IPS DF 6.9 (cell line): ENCODE data around the gene SERPINA12.

Experiments used
- DNase-seq: peaks from one replicate; pipeline ENCODE4 v3.0.0-alpha.2; 2013; ENCODE audit warnings: low read depth, low spot score
- H3K27ac ChIP-seq: one replicate; pipeline ENCODE4 v1.5.1; 2013; ENCODE audit warnings: low read length, control low read depth
- H3K27me3 ChIP-seq: 2 replicates; pipeline ENCODE4 v1.6.1; 2013; ENCODE audit warnings: mild to moderate bottlenecking, low read length; ENCODE audit not compliant: control insufficient read depth, insufficient read depth
- H3K36me3 ChIP-seq: 2 replicates; pipeline ENCODE4 v1.6.1; 2013; ENCODE audit warnings: low read length; ENCODE audit not compliant: control insufficient read depth, insufficient read depth
- H3K4me1 ChIP-seq: 2 replicates; pipeline ENCODE4 v1.6.1; 2013; ENCODE audit warnings: low read length; ENCODE audit not compliant: control insufficient read depth, insufficient read depth
- H3K4me3 ChIP-seq: 2 replicates; pipeline ENCODE4 v1.5.1; 2013; ENCODE audit warnings: mild to moderate bottlenecking, low read length
- H3K9me3 ChIP-seq: 2 replicates; pipeline ENCODE4 v1.6.1; 2013; ENCODE audit warnings: low read length, inconsistent platforms; ENCODE audit not compliant: control insufficient read depth, insufficient read depth
- WGBS: extraction: QIAGEN DNeasy Blood & Tissue Kit; methylation state at CpG from one replicate; pipeline ENCODE4 v1.1.7; 2013; ENCODE audit warnings: mixed read lengths, missing lambda C conversion rate; ENCODE audit not compliant: insufficient read length, insufficient coverage; 5-methylcytosine and 5-hydroxymethylcytosine counted together

SERPINA12 gene

GRCh38 chr14:94465042-94465441 lies 44.2 kb downstream of the SERPINA12 start:
- DNase-seq: no peak
- no CpG with 5 or more reads among the region's 5 CpGs for WGBS
- Histone ChIP-seq H3K36me3 (no peaks in the 10 kb centered on the region), H3K9me3 (no peaks in the 10 kb centered on the region; the same call in 1 of the 2 replicates), H3K4me1 (no peaks in the 10 kb centered on the region), H3K27me3 (no peaks in the 10 kb centered on the region), H3K27ac (no peak overlapping the region), H3K4me3 (no peak overlapping the region)

GRCh38 chr14:94464290-94464689 lies 45.0 kb downstream of the SERPINA12 start:
- H3K4me1 ChIP-seq: no peaks in the 10 kb centered on the region
- WGBS: no CpG with 5 or more reads among the region's 5 CpGs

GRCh38 chr14:94462763-94463572 lies 46.3 kb downstream of the SERPINA12 start:
- Histone ChIP-seq H3K4me3 (no peak overlapping the region), H3K4me1 (no peaks in the 10 kb centered on the region), H3K9me3 (no peaks in the 10 kb centered on the region; the same call in 1 of the 2 replicates), H3K36me3 (no peaks in the 10 kb centered on the region), H3K27me3 (no peaks in the 10 kb centered on the region), H3K27ac (no peak overlapping the region)
- no peak for DNase-seq
- WGBS: no CpG with 5 or more reads among the region's 7 CpGs

More at GRCh38 chr14:94464290-94464689, 45.0 kb downstream of the SERPINA12 start:
- Histone ChIP-seq H3K4me3 (no peak overlapping the region), H3K27me3 (no peaks in the 10 kb centered on the region), H3K27ac (no peak overlapping the region), H3K36me3 (no peaks in the 10 kb centered on the region), H3K9me3 (no peaks in the 10 kb centered on the region; the same call in 1 of the 2 replicates)
- DNase-seq: no peak

- Histone ChIP-seq H3K27me3 (no peaks in the 10 kb centered on the region), H3K4me1 (no peaks in the 10 kb centered on the region), H3K4me3 (no peak overlapping the region), H3K27ac (no peak overlapping the region), H3K9me3 (no peaks in the 10 kb centered on the region; the same call in 1 of the 2 replicates), H3K36me3 (no peaks in the 10 kb centered on the region)
- DNase-seq: no peak
- WGBS: no CpG with 5 or more reads among the region's 6 CpGs
These were observed 47.1 kb downstream of the SERPINA12 start for GRCh38 chr14:94462219-94462551.

- WGBS: no CpG with 5 or more reads among the region's 19 CpGs
- no peaks in the 10 kb centered on the region; the same call in 1 of the 2 replicates for H3K9me3 ChIP-seq
- DNase-seq: no peak
- H3K27me3 ChIP-seq: no peaks in the 10 kb centered on the region
- H3K36me3 ChIP-seq: no peaks in the 10 kb centered on the region
- no peaks in the 10 kb centered on the region for H3K4me1 ChIP-seq
- H3K27ac ChIP-seq: no peak overlapping the region
- H3K4me3 ChIP-seq: no peak overlapping the region
These were observed 47.6 kb downstream of the SERPINA12 start for GRCh38 chr14:94461526-94462218.

GRCh38 chr14:94460631-94461416 lies 48.4 kb downstream of the SERPINA12 start:
- DNase-seq: no peak
- no peak overlapping the region for H3K4me3 ChIP-seq
- no peaks in the 10 kb centered on the region for H3K27me3 ChIP-seq
- no peaks in the 10 kb centered on the region for H3K4me1 ChIP-seq
- no peaks in the 10 kb centered on the region; the same call in 1 of the 2 replicates for H3K9me3 ChIP-seq
- WGBS: no CpG with 5 or more reads among the region's 8 CpGs
- no peak overlapping the region for H3K27ac ChIP-seq
- no peaks in the 10 kb centered on the region for H3K36me3 ChIP-seq

GRCh38 chr14:94458558-94459205 lies 50.6 kb downstream of the SERPINA12 start:
- H3K36me3 ChIP-seq: no peaks in the 10 kb centered on the region
- no peak overlapping the region for H3K27ac ChIP-seq
- H3K9me3 ChIP-seq: no peaks in the 10 kb centered on the region
- H3K4me3 ChIP-seq: no peak overlapping the region
- H3K27me3 ChIP-seq: no peaks in the 10 kb centered on the region
- H3K4me1 ChIP-seq: no peaks in the 10 kb centered on the region
- WGBS: no CpG with 5 or more reads among the region's 2 CpGs
- no peak for DNase-seq

GRCh38 chr14:94458096-94458495 lies 51.2 kb downstream of the SERPINA12 start:
- Histone ChIP-seq H3K27me3 (no peaks in the 10 kb centered on the region), H3K4me1 (no peaks in the 10 kb centered on the region), H3K4me3 (no peak overlapping the region), H3K36me3 (no peaks in the 10 kb centered on the region), H3K9me3 (no peaks in the 10 kb centered on the region), H3K27ac (no peak overlapping the region)
- no peak for DNase-seq
- no CpG with 5 or more reads among the region's 1 CpG for WGBS

GRCh38 chr14:94455928-94456327 lies 53.3 kb downstream of the SERPINA12 start:
- no peak for DNase-seq
- H3K27ac ChIP-seq: no peak overlapping the region
- WGBS: no CpG with 5 or more reads among the region's 1 CpG
- H3K9me3 ChIP-seq: no peaks in the 10 kb centered on the region
- H3K27me3 ChIP-seq: no peaks in the 10 kb centered on the region
- peaks cover 6% of the 10 kb centered on the region; the same call in 1 of the 2 replicates for H3K4me1 ChIP-seq
- no peaks in the 10 kb centered on the region for H3K36me3 ChIP-seq
- no peak overlapping the region for H3K4me3 ChIP-seq

GRCh38 chr14:94451826-94452225 lies 57.4 kb downstream of the SERPINA12 start:
- Histone ChIP-seq H3K27me3 (no peaks in the 10 kb centered on the region), H3K9me3 (no peaks in the 10 kb centered on the region), H3K4me3 (no peak overlapping the region), H3K27ac (no peak overlapping the region), H3K4me1 (peaks cover 10% of the 10 kb centered on the region; the same call in 1 of the 2 replicates), H3K36me3 (no peaks in the 10 kb centered on the region)
- no CpG with 5 or more reads among the region's 3 CpGs for WGBS
- no peak for DNase-seq
